Urinary bladder (tissue), 4 donors: ENCODE results near the gene PPIP5K1. TPM values are rescaled to one million over a fixed set of nuclear protein-coding genes. Genes with fewer than 3 reads are reported as not detected.
A peak's percentile ranks its signal among the peaks of the same experiment; 100 is the strongest.

Experiments
- DNase-seq: peaks from one replicate; pipeline ENCODE4 v3.0.0-alpha.2; 2015; ENCODE audit errors: extremely low spot score
- H3K27ac ChIP-seq: one replicate; pipeline ENCODE4 v1.5.1; 2013; ENCODE audit warnings: low read depth, mild to moderate bottlenecking, moderate library complexity
- H3K36me3 ChIP-seq: one replicate; pipeline ENCODE4 v1.6.1; 2013; ENCODE audit warnings: mild to moderate bottlenecking, moderate library complexity; ENCODE audit not compliant: insufficient read depth
- H3K4me1 ChIP-seq: one replicate; pipeline ENCODE4 v1.6.1; 2013; ENCODE audit warnings: mild to moderate bottlenecking, moderate library complexity; ENCODE audit not compliant: insufficient read depth
- H3K4me3 ChIP-seq: one replicate; pipeline ENCODE4 v1.5.1; 2013; ENCODE audit warnings: low read depth, low read length
- WGBS: extraction: QIAGEN DNeasy Blood & Tissue Kit; methylation state at CpG from one replicate; pipeline ENCODE4 v1.1.7; 2013; 5-methylcytosine and 5-hydroxymethylcytosine counted together
- polyA plus RNA-seq: library from polyadenylated mRNA; stranded (reverse); fragments of 200-250 nt; gene quantifications from one replicate; pipeline ENCODE4 v1.2.3, GENCODE V29; 2013
- total RNA-seq: library from RNA; depleted of rRNA; stranded (reverse); fragments of >200 nt; gene quantifications from one replicate; pipeline ENCODE4 v1.2.3, GENCODE V29; 2014
- donor health status: healthy with polysubstance abuse.
- donor health status: healthy.

Gene PPIP5K1
- total and polyA plus RNA-seq, 2 donors = 12.2 to 20.7 TPM

- WGBS = 1% methylated on average over 18 of the region's 18 CpGs
- DNase-seq = no peak
- Histone ChIP-seq H3K4me1 (no peaks in the 10 kb centered on the region), H3K36me3 (no peaks in the 10 kb centered on the region), H3K4me3 (peak overlapping the region; percentile 37), H3K27ac (no peak overlapping the region)
These were observed 71.7 kb downstream of the PPIP5K1 start for GRCh38 chr15:43518197-43518761.

- no peaks in the 10 kb centered on the region for H3K36me3 ChIP-seq
- H3K27ac ChIP-seq = peak within 1 kb of the TSS; percentile 30
- peak within 1 kb of the TSS; percentile 37 for H3K4me3 ChIP-seq
- no peaks in the 10 kb centered on the region for H3K4me1 ChIP-seq
- no peak for DNase-seq
- WGBS = under 1% methylated on average over 15 of the region's 15 CpGs
These were observed 72.4 kb downstream of the PPIP5K1 start, which contains the start of gene MAP1A for GRCh38 chr15:43517354-43518196. TSS of gene MAP1A (plus strand) at chr15:43517608. CDS start at chr15:43521474, 3,866 bp downstream.

GRCh38 chr15:43516801-43517353, 73.1 kb downstream of the PPIP5K1 start:
- peak overlapping the region; percentile 37 for H3K4me3 ChIP-seq
- no peaks in the 10 kb centered on the region for H3K4me1 ChIP-seq
- H3K27ac ChIP-seq = peak overlapping the region; percentile 26
- DNase-seq = no peak
- WGBS = 19% methylated on average over 4 of the region's 4 CpGs
- no peaks in the 10 kb centered on the region for H3K36me3 ChIP-seq

GRCh38 chr15:43516185-43516584, 73.8 kb downstream of the PPIP5K1 start:
- Histone ChIP-seq H3K4me3 (no peak overlapping the region), H3K4me1 (no peaks in the 10 kb centered on the region), H3K36me3 (no peaks in the 10 kb centered on the region), H3K27ac (no peak overlapping the region)
- DNase-seq = no peak
- WGBS = 18% methylated on average over 5 of the region's 5 CpGs

- no peak overlapping the region for H3K27ac ChIP-seq
- H3K4me3 ChIP-seq = no peak overlapping the region
- 19% methylated on average over 2 of the region's 2 CpGs for WGBS
- no peaks in the 10 kb centered on the region for H3K4me1 ChIP-seq
- DNase-seq = no peak
- H3K36me3 ChIP-seq = no peaks in the 10 kb centered on the region
These were observed 74.3 kb downstream of the PPIP5K1 start for GRCh38 chr15:43515741-43516140.

GRCh38 chr15:43514241-43515057, 75.6 kb downstream of the PPIP5K1 start:
- H3K27ac ChIP-seq = no peak overlapping the region
- no peak overlapping the region for H3K4me3 ChIP-seq
- H3K36me3 ChIP-seq = no peaks in the 10 kb centered on the region
- peaks cover 1% of the 10 kb centered on the region for H3K4me1 ChIP-seq
- 60% methylated on average over 4 of the region's 4 CpGs for whole genome bisulfite sequencing
- no peak for DNase-seq

GRCh38 chr15:43513550-43513949, 76.5 kb downstream of the PPIP5K1 start:
- H3K36me3 ChIP-seq = no peaks in the 10 kb centered on the region
- WGBS = 65% methylated on average over 1 of the region's 1 CpG
- no peak overlapping the region for H3K27ac ChIP-seq
- H3K4me1 ChIP-seq = peaks cover 2% of the 10 kb centered on the region
- no peak overlapping the region for H3K4me3 ChIP-seq
- DNase-seq = no peak

- H3K36me3 ChIP-seq = no peaks in the 10 kb centered on the region
- no peak for DNase-seq
- 8% methylated on average over 39 of the region's 39 CpGs for WGBS
- peaks cover 2% of the 10 kb centered on the region for H3K4me1 ChIP-seq
- no peak overlapping the region for H3K27ac ChIP-seq
- peak overlapping the region; percentile 49 for H3K4me3 ChIP-seq
These were observed 78.8 kb downstream of the PPIP5K1 start for GRCh38 chr15:43511012-43511885.

- Histone ChIP-seq H3K4me3 (peak overlapping the region; percentile 49), H3K27ac (peak overlapping the region; percentile 23), H3K36me3 (no peaks in the 10 kb centered on the region), H3K4me1 (peaks cover 2% of the 10 kb centered on the region)
- under 1% methylated on average over 41 of the region's 41 CpGs for WGBS
- DNase-seq = peak; percentile 95
These were observed 79.6 kb downstream of the PPIP5K1 start for GRCh38 chr15:43510200-43511011.

- Histone ChIP-seq H3K4me1 (peaks cover 2% of the 10 kb centered on the region), H3K27ac (no peak overlapping the region), H3K36me3 (no peaks in the 10 kb centered on the region), H3K4me3 (peak overlapping the region; percentile 49)
- no peak for DNase-seq
- 20% methylated on average over 8 of the region's 8 CpGs for WGBS
These were observed 80.3 kb downstream of the PPIP5K1 start for GRCh38 chr15:43509660-43510199.

- no peak overlapping the region for H3K27ac ChIP-seq
- WGBS = 37% methylated on average over 9 of the region's 9 CpGs
- peaks cover 2% of the 10 kb centered on the region for H3K4me1 ChIP-seq
- no peak overlapping the region for H3K4me3 ChIP-seq
- no peak for DNase-seq
- H3K36me3 ChIP-seq = no peaks in the 10 kb centered on the region
These were observed 80.9 kb downstream of the PPIP5K1 start for GRCh38 chr15:43508991-43509659.
